Activated CD4-positive, alpha-beta memory T cell treated with anti-CD3 and anti-CD28 coated beads for 36 hours (primary cell): ENCODE results near the gene SEC14L6. TPM values are rescaled to one million over a fixed set of nuclear protein-coding genes. Genes with fewer than 3 reads are reported as not detected.
"Not testable (repeated sequence)": the region's sequence is repeated elsewhere in the genome, so short reads cannot be mapped to it uniquely, and the experiment has no call there.

ENCODE experiments used
- CTCF ChIA-PET: fragments of 350-600 bp; sonication (Branson Sonifier 250); formaldehyde crosslinking; loops from one replicate; lab custom pipeline; 2021; ENCODE audit warnings: antibody characterized with exemption, inconsistent platforms; lab: Charles Lee
- POLR2A ChIA-PET: fragments of 350-600 bp; sonication (Branson Sonifier 250); formaldehyde crosslinking; loops from one replicate; lab custom pipeline; 2021; ENCODE audit warnings: antibody characterized with exemption; lab: Charles Lee
- DNase-seq: peaks from one replicate; pipeline ENCODE4 v3.0.0-alpha.2; 2020
- H3K27ac Mint-ChIP-seq: one replicate; pipeline ENCODE4 v1.8.0; 2021; ENCODE audit warnings: mixed read lengths
- H3K27me3 Mint-ChIP-seq: one replicate; pipeline ENCODE4 v1.8.0; 2021; ENCODE audit warnings: mixed read lengths
- H3K36me3 Mint-ChIP-seq: one replicate; pipeline ENCODE4 v1.8.0; 2021; ENCODE audit warnings: mixed read lengths
- H3K4me1 Mint-ChIP-seq: one replicate; pipeline ENCODE4 v1.8.0; 2021; ENCODE audit warnings: low read depth, mixed read lengths
- H3K4me3 Mint-ChIP-seq: one replicate; pipeline ENCODE4 v1.8.0; 2021; ENCODE audit warnings: mild to moderate bottlenecking, mixed read lengths
- H3K9me3 Mint-ChIP-seq: one replicate; pipeline ENCODE4 v1.8.0; 2021; ENCODE audit warnings: mixed read lengths
- intact Hi-C: fragments of 100-400 bp; cut with micrococcal nuclease; formaldehyde crosslinking; loops from one replicate; pipeline ENCODE4 v1.15.1; 2023
- total RNA-seq, 2 experiments: library from RNA; stranded (reverse); gene quantifications; one replicate each; pipeline ENCODE4 v1.2.3, GENCODE V29; 2021

Gene SEC14L6
- total RNA-seq, 2 experiments from 2014 or later: 0.17 TPM; not detected in 1

- Mint-ChIP-seq H3K36me3 (no peaks in the 10 kb centered on the region), H3K27me3 (peaks cover 22% of the 10 kb centered on the region), H3K4me1 (no peaks in the 10 kb centered on the region), H3K27ac (no peak overlapping the region), H3K4me3 (no peak overlapping the region), H3K9me3 (no peaks in the 10 kb centered on the region)
- ChIA-PET POLR2A (no interaction called here), CTCF (no interaction called here)
- DNase-seq: no peak
- intact Hi-C loops: no loop called here
These were observed 647 bp upstream of the SEC14L6 start for GRCh38 chr22:30547188-30547587.

- Mint-ChIP-seq H3K4me3 (no peak overlapping the region), H3K9me3 (no peaks in the 10 kb centered on the region), H3K4me1 (peaks cover 2% of the 10 kb centered on the region), H3K36me3 (no peaks in the 10 kb centered on the region), H3K27ac (no peak overlapping the region), H3K27me3 (peaks cover 31% of the 10 kb centered on the region)
- ChIA-PET POLR2A (no interaction called here), CTCF (no interaction called here)
- no peak for DNase-seq
- intact Hi-C loops: no loop called here
These were observed 3.7 kb downstream of the SEC14L6 start for GRCh38 chr22:30542811-30543188.

DNA sequence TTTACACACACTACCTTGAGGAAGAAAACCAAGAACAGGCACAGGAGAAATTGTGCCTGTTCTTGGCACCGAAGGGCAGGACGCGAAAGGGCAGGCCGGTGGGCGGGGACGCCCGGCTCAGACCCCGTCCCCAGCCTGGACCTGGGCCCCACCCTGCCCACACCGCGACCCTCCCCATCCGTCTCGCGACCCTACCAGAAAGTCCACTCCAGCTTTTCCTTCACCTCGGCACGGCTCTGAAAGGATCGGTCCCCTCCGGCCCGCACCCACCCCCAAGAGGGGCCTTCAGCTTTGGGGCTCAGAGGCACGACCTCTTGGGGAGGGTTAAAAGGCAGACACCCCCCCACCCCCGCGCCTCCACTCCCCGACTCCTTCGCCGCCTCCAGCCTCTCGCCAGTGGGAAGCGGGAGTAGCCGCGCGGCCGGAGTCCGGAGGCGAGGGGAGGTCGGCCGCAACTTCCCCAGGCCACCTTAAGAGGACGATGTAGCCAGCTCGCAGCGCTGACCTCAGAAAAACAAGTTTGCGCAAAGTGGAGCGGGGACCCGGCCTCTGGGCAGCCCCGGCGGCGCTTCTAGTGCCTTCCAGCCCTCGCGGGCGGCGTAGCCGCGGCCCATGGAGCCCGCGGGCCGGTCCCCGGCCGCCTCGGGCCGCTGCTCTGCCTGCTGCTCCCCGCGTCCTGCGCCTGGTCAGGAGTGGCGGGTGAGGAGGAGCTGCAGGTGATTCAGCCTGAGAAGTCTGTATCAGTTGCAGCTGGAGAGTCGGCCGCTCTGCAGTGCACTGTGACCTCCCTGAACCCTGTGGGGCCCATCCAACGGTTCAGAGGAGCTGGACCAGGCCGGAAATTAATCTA, 4.4 kb downstream of the SEC14L6 start:
- ChIA-PET POLR2A (no interaction called here), CTCF (interaction anchor here (0.6 kb wide), 1 partner anchor 107 kb away, joined by 3 read pairs; no protein-coding TSS in a partner anchor)
- H3K4me1 Mint-ChIP-seq: peaks cover 2% of the 10 kb centered on the region
- intact Hi-C loops: no loop called here
- H3K27me3 Mint-ChIP-seq: peaks cover 31% of the 10 kb centered on the region
- no peak for DNase-seq
- H3K4me3 Mint-ChIP-seq: no peak overlapping the region
- no peaks in the 10 kb centered on the region for H3K36me3 Mint-ChIP-seq
- H3K9me3 Mint-ChIP-seq: no peaks in the 10 kb centered on the region
- no peak overlapping the region for H3K27ac Mint-ChIP-seq

- H3K4me1 Mint-ChIP-seq, POLR2A ChIA-PET, H3K36me3 Mint-ChIP-seq, H3K4me3 Mint-ChIP-seq, DNase-seq, intact Hi-C loops, H3K27ac Mint-ChIP-seq, H3K9me3 Mint-ChIP-seq: not testable (repeated sequence)
- CTCF ChIA-PET: interaction anchor here (0.6 to 0.7 kb wide), 2 partner anchors 64 to 107 kb away, joined by 3 read pairs; no protein-coding TSS in a partner anchor
- peaks cover 31% of the 10 kb centered on the region for H3K27me3 Mint-ChIP-seq
These were observed 5.0 kb downstream of the SEC14L6 start for GRCh38 chr22:30541511-30541910.

GRCh38 chr22:30539368-30539767, 7.2 kb downstream of the SEC14L6 start:
- Mint-ChIP-seq H3K27me3 (peaks cover 25% of the 10 kb centered on the region), H3K36me3 (no peaks in the 10 kb centered on the region), H3K4me1 (peaks cover 2% of the 10 kb centered on the region), H3K4me3 (no peak overlapping the region), H3K27ac (no peak overlapping the region), H3K9me3 (no peaks in the 10 kb centered on the region)
- intact Hi-C loops: no loop called here
- no peak for DNase-seq
- CTCF ChIA-PET: no interaction called here
- POLR2A ChIA-PET: no interaction called here

GRCh38 chr22:30538280-30538679, 8.3 kb downstream of the SEC14L6 start:
- Mint-ChIP-seq H3K36me3 (no peaks in the 10 kb centered on the region), H3K27ac (no peak overlapping the region), H3K27me3 (peaks cover 17% of the 10 kb centered on the region), H3K4me3 (no peak overlapping the region), H3K4me1 (peaks cover 2% of the 10 kb centered on the region), H3K9me3 (no peaks in the 10 kb centered on the region)
- CTCF ChIA-PET: no interaction called here
- DNase-seq: no peak
- intact Hi-C loops: no loop called here
- POLR2A ChIA-PET: no interaction called here

GRCh38 chr22:30537083-30537731, 9.3 kb downstream of the SEC14L6 start:
- ChIA-PET POLR2A (no interaction called here), CTCF (no interaction called here)
- Mint-ChIP-seq H3K27me3 (peaks cover 9% of the 10 kb centered on the region), H3K9me3 (no peaks in the 10 kb centered on the region), H3K4me3 (no peak overlapping the region), H3K36me3 (no peaks in the 10 kb centered on the region), H3K27ac (no peak overlapping the region), H3K4me1 (peaks cover 2% of the 10 kb centered on the region)
- DNase-seq: no peak
- intact Hi-C loops: no loop called here

DNA sequence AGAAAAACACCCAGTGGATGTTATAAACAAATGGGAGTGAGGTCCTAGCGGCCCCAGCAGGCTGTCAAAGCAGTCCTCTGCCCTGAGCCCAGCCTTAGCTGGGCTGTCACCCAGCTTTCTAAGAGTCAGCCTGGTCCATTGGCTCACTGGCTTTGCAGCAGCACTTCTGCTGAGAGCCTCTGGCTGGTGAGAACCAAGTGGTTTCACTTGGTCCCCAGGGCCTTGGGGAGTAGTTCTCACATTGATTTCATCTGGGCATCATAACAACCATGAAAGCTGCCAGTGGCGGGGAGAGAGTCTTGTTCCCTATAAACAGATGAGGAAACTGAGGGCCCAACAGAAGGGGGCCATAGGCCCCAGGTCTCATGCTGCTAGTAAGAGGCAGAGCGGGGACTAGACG, 11.4 kb downstream of the SEC14L6 start:
- POLR2A ChIA-PET: no interaction called here
- H3K4me1 Mint-ChIP-seq: no peaks in the 10 kb centered on the region

DNA sequence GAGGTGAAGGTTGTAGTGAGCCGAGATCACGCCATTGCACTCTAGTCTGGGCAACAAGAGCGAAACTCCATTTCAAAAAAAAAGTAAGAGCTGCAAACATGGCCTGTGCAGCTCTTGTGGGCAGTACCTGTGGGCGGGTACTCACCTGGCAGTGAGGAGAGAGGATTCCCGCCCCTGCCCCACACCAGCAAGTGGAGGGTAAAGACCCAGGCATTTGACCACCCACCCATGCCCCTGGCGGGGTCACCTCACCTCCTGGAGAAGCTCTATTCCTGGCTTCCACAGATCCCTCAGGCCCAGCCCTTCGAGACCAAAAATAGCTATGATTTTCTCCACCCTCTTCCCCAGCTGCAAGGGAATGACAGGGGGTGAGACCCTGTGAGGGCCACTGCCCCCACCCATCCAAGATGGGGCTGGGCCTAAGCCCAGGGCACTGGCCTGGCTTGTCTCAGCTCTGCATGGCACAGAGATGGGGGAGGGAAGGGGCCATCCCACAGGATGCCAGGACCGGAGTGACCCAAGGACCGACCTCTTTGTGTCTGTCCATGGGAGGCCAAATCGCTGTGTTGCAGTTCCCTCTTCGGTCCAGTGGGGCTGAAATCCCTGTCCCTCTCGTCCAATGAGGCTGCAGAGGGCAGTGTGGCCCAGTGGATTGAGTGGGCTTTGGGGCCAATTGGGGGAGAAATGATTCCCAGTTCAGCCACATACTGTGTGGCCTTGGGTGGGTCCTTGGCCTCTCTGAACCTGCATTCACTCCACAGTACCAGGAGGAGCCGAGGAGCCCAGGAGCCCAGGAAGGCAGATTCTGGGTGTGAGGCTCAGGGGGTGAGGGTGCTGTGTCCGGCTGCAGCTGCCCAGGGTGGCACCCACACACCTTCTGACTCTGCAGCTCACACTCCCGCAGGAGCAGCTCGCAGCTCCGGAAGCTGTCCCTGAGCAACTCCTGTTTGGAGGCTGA, 14.6 kb downstream of the SEC14L6 start:
- CTCF ChIA-PET: interaction anchor here (0.6 kb wide), 1 partner anchor 436 kb away, joined by 3 read pairs; no protein-coding TSS in a partner anchor
- no peak for DNase-seq
- POLR2A ChIA-PET: no interaction called here
- intact Hi-C loops: no loop called here
- Mint-ChIP-seq H3K27ac (no peak overlapping the region), H3K9me3 (no peaks in the 10 kb centered on the region), H3K4me3 (no peak overlapping the region), H3K36me3 (no peaks in the 10 kb centered on the region), H3K4me1 (no peaks in the 10 kb centered on the region), H3K27me3 (peaks cover 2% of the 10 kb centered on the region)

More for the DNA sequence above, 11.4 kb downstream of the SEC14L6 start:
- no peaks in the 10 kb centered on the region for H3K9me3 Mint-ChIP-seq
- peaks cover 4% of the 10 kb centered on the region for H3K27me3 Mint-ChIP-seq
- CTCF ChIA-PET: no interaction called here
- H3K4me3 Mint-ChIP-seq: no peak overlapping the region
- DNase-seq: no peak
- H3K27ac Mint-ChIP-seq: no peak overlapping the region
- intact Hi-C loops: no loop called here
- H3K36me3 Mint-ChIP-seq: no peaks in the 10 kb centered on the region

- intact Hi-C loops: no loop called here
- DNase-seq: no peak
- ChIA-PET CTCF (no interaction called here), POLR2A (no interaction called here)
- Mint-ChIP-seq H3K9me3 (peaks cover 2% of the 10 kb centered on the region), H3K36me3 (no peaks in the 10 kb centered on the region), H3K27ac (no peak overlapping the region), H3K4me3 (no peak overlapping the region), H3K27me3 (peaks cover 5% of the 10 kb centered on the region), H3K4me1 (no peaks in the 10 kb centered on the region)
These were observed 19.9 kb downstream of the SEC14L6 start for GRCh38 chr22:30526656-30527055.

GRCh38 chr22:30523646-30524489, 22.7 kb downstream of the SEC14L6 start:
- no peak overlapping the region for H3K27ac Mint-ChIP-seq
- intact Hi-C loops: no loop called here
- no peaks in the 10 kb centered on the region for H3K36me3 Mint-ChIP-seq
- no peak for DNase-seq
- CTCF ChIA-PET: no interaction called here
- peaks cover 3% of the 10 kb centered on the region for H3K27me3 Mint-ChIP-seq
- POLR2A ChIA-PET: no interaction called here
- H3K4me3 Mint-ChIP-seq: no peak overlapping the region
- no peaks in the 10 kb centered on the region for H3K4me1 Mint-ChIP-seq
- peaks cover 2% of the 10 kb centered on the region for H3K9me3 Mint-ChIP-seq
